Adipose tissue (tissue), 3 donors: ENCODE data around the gene PXT1. TPM values are rescaled to one million over a fixed set of nuclear protein-coding genes. Genes with fewer than 3 reads are reported as not detected.
"Not testable (repeated sequence)": the region's sequence is repeated elsewhere in the genome, so short reads cannot be mapped to it uniquely, and the experiment has no call there.

Experiments
- H3K27ac ChIP-seq: one replicate; pipeline ENCODE4 v1.5.1; 2013; ENCODE audit warnings: low read depth, low read length
- WGBS, 3 donors: extraction: QIAGEN DNeasy Blood & Tissue Kit; methylation state at CpG; one replicate each; pipeline ENCODE4 v1.1.7; 2013; 5-methylcytosine and 5-hydroxymethylcytosine counted together
- polyA plus RNA-seq, 3 donors: library from polyadenylated mRNA; stranded (reverse); fragments of 200-250 nt; gene quantifications; one replicate each; pipeline ENCODE4 v1.2.3, GENCODE V29; 2013
- donor health status: healthy with polysubstance abuse.
- donor health status: Bipolar disorder and iron deficiency.
- donor health status: healthy.

The PXT1 gene
- polyA plus RNA-seq, 3 donors, result 0.10 TPM; not detected in 2

GRCh38 chr6:36376742-36377141 is 65.9 kb downstream of the PXT1 start:
- 95 to 98% (median 95%) methylated on average over 8 of the region's 8 CpGs for WGBS, 3 donors
- H3K27ac ChIP-seq, result no peak overlapping the region

DNA sequence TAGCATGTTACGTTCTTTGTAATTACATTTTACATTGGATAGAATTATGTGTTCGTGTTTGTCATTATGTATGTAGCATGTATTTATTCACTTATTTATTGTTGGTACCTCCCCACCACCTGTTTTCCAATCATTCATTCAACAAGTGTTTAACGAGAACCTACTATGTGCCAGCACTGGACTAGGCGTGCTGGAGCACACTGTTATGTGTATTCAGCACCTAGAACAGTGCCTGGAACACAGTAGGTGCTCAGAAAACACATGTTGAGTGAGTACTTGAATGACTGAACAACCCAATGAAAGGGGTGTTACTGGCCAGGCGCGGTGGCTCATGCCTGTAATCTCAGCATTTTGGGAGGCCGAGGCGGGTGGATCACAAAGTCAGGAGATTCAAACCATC is 66.5 kb downstream of the PXT1 start:
- 87 to 98% (median 94%) methylated on average over 8 of the region's 8 CpGs for WGBS, 3 donors
- H3K27ac ChIP-seq, result no peak overlapping the region

DNA sequence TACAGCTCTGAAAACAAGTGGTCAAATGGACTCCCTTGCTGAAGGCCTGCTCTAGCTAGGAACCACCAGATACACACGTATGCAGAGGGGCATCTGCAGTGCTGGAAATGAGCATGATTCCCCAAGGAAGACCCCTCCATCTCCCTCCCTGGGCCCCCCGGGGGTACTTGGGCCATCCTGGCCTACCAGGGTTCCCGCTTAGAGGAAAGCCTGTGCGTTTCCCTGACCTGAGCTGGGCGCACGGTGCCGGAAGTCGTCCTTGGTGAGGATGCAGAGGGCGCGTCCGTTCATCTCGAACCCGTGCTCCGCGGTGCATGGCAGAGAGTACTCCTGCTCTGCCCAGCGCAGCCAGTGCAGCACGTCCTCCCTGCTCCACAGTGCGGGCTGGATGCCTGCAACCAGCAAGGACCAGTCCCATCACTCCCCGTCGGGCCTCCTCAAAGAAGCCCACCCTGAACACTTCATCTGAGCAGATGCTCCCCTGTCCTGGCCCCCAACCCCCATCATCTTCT is 67.0 kb downstream of the PXT1 start:
- no peak overlapping the region for H3K27ac ChIP-seq
- WGBS, 3 donors, result 95 to 96% (median 95%) methylated on average over 20 of the region's 20 CpGs

- H3K27ac ChIP-seq, result no peak overlapping the region
- WGBS, 3 donors, result 76 to 92% (median 82%) methylated on average over 8 of the region's 8 CpGs
These were observed 67.7 kb downstream of the PXT1 start for GRCh38 chr6:36374972-36375371.

- H3K27ac ChIP-seq, result no peak overlapping the region
- 89 to 95% (median 95%) methylated on average over 4 of the region's 4 CpGs for WGBS, 3 donors
These were observed 68.5 kb downstream of the PXT1 start for GRCh38 chr6:36374194-36374593.

- H3K27ac ChIP-seq, result no peak overlapping the region
- WGBS, 3 donors, result 38 to 60% (median 58%) methylated on average over 15 of the region's 15 CpGs
These were observed 69.2 kb downstream of the PXT1 start for GRCh38 chr6:36373368-36374019.

GRCh38 chr6:36372088-36372487 is 70.6 kb downstream of the PXT1 start:
- H3K27ac ChIP-seq, result no peak overlapping the region
- WGBS, 3 donors, result 89 to 96% (median 94%) methylated on average over 6 of the region's 6 CpGs

- 84 to 96% (median 96%) methylated on average over 9 of the region's 9 CpGs for WGBS, 3 donors
- no peak overlapping the region for H3K27ac ChIP-seq
These were observed 71.4 kb downstream of the PXT1 start for GRCh38 chr6:36371211-36371610.

- no peak overlapping the region for H3K27ac ChIP-seq
- 96 to 100% (median 97%) methylated on average over 2 of the region's 2 CpGs for WGBS, 3 donors
These were observed 72.0 kb downstream of the PXT1 start for GRCh38 chr6:36370638-36371037.

- H3K27ac ChIP-seq, result no peak overlapping the region
- whole genome bisulfite sequencing, 3 donors, result 75 to 90% (median 78%) methylated on average over 14 of the region's 14 CpGs
These were observed 73.5 kb downstream of the PXT1 start for GRCh38 chr6:36368921-36369865.

GRCh38 chr6:36368421-36368820 is 74.2 kb downstream of the PXT1 start:
- H3K27ac ChIP-seq, result no peak overlapping the region
- 54 to 73% (median 56%) methylated on average over 1 of the region's 1 CpG for WGBS, 3 donors

DNA sequence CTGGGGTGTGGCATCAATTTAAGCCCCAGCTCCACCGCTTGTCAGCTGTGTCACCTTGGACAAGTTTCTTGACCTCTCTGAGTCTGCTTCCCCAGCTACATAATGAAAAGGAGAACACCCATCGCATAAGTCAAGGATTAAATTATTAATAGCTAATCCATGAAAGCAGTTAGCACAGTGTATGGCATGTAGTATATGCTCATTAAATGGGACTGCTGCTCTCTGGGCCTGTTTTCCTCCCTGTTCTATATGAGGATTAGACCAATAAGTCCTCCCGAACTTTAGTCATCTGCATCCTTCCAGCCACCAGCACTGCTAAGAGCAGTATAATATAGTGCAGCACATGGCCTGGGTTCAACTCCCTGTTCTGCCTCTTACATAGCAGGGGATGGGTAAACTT is 74.9 kb downstream of the PXT1 start:
- WGBS, 3 donors, result 92 to 96% (median 96%) methylated on average over 3 of the region's 3 CpGs
- H3K27ac ChIP-seq, result no peak overlapping the region

DNA sequence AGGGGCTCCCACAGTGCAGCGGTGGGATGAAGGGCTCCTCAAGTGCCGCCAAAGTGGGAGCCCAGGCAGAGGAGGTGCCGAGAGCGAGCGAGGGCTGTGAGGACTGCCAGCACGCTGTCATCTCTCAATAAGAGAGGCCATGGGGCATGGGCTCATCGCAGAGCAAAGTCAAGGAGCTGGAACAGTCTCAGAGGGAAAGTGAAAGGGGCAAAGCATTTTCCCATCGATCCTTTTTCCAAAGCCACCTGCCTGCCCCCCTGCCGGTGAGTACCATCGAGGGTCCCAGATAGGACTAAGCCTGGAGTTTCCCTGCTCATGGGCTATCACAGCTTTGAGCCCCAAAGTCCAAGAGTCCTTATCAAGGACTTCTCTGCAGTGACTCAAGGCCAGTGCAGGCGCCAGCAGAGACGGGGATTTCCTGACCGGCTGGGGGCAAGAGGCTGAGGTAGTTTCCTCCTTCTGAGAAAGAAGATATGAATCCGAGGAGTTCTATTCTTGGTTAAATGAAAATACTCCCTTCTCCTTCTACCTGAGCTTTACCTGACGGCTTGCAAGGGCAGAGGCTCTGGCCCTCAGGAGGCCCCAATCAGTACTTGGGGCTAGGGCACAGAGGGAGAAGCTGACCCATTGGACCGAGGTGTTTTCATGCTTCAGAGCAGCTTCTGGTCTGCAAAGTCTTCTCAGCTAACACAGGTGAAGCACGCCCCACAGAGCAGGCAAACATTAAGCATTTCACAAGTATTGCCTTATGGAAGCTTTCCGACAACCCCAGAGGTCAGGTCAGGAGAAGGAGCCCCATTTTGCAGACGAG is 77.8 kb downstream of the PXT1 start:
- WGBS, 3 donors, result 61 to 79% (median 77%) methylated on average over 17 of the region's 19 CpGs
- no peak overlapping the region for H3K27ac ChIP-seq

DNA sequence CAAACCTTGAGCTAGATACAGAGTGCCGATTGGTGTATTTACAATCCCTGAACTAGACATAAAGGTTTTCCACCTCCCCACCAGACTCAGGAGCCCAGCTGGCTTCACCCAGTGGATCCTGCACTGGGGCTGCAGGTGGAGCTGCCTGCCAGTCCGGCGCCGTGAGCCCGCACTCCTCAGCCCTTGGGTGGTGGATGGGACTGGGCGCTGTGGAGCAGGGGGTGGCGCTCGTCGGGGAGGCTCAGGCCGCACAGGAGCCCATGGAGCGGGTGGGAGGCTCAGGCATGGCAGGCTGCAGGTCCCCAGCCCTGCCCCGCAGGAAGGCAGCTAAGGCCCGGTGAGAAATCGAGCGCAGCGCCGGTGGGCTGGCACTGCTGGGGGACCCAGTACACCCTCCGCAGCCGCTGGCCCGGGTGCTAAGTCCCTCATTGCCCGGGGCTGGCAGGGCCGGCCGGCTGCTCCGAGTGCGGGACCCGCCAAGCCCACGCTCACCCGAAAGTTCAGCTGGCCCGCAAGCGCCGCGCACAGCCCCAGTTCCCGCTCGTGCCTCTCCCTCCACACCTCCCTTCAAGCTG is 78.5 kb downstream of the PXT1 start:
- not testable (repeated sequence) for H3K27ac ChIP-seq
- 95 to 97% (median 97%) methylated on average over 23 to 31 of the region's 34 CpGs for WGBS, 3 donors

- 82 to 88% (median 87%) methylated on average over 13 of the region's 13 CpGs for WGBS, 3 donors
- H3K27ac ChIP-seq, result not testable (repeated sequence)
These were observed 79.3 kb downstream of the PXT1 start for GRCh38 chr6:36363371-36363752.

GRCh38 chr6:36362551-36363370 is 79.9 kb downstream of the PXT1 start:
- no peak overlapping the region for H3K27ac ChIP-seq
- WGBS, 3 donors, result 73 to 92% (median 78%) methylated on average over 25 of the region's 25 CpGs

DNA sequence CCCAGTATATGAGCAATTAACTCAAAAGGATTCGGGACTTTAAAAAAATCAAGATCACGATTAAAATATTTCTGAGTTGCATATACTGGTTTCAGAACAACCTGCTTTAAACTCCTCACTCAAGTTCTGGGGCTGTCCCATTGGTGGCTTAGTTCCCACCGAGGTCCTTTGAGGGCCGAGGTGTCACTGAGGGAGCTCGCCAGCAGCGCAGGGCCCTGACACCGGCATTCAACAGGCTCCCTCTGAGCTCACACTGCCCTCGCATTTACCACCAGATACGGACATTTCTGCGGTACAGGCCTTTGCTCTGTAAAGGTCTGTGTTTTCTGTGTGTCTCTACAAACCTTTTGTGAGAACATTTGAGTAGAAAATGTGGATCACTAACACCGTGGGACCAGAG is 81.6 kb downstream of the PXT1 start:
- WGBS, 3 donors, result 81 to 88% (median 84%) methylated on average over 11 of the region's 11 CpGs
- H3K27ac ChIP-seq, result no peak overlapping the region
